IPS-15b (cell line): ENCODE measurements around the gene NASP.

ENCODE experiments used
- H3K27me3 ChIP-seq: one replicate; pipeline ENCODE4 v1.6.1; 2013; ENCODE audit warnings: low read length; ENCODE audit not compliant: control insufficient read depth, insufficient read depth
- H3K36me3 ChIP-seq: one replicate; pipeline ENCODE4 v1.6.1; 2013; ENCODE audit warnings: low read length; ENCODE audit not compliant: control insufficient read depth, insufficient read depth
- H3K4me1 ChIP-seq: one replicate; pipeline ENCODE4 v1.6.1; 2013; ENCODE audit warnings: mild to moderate bottlenecking, low read length; ENCODE audit not compliant: control insufficient read depth, insufficient read depth
- H3K4me3 ChIP-seq: one replicate; pipeline ENCODE4 v1.5.1; 2013; ENCODE audit warnings: low read depth, low read length
- H3K9ac ChIP-seq: one replicate; pipeline ENCODE4 v1.6.1; 2013; ENCODE audit warnings: low read depth, mild to moderate bottlenecking, low read length
- H3K9me3 ChIP-seq: one replicate; pipeline ENCODE4 v1.6.1; 2013; ENCODE audit warnings: mild to moderate bottlenecking, low read length; ENCODE audit not compliant: control insufficient read depth, insufficient read depth

Gene NASP

DNA sequence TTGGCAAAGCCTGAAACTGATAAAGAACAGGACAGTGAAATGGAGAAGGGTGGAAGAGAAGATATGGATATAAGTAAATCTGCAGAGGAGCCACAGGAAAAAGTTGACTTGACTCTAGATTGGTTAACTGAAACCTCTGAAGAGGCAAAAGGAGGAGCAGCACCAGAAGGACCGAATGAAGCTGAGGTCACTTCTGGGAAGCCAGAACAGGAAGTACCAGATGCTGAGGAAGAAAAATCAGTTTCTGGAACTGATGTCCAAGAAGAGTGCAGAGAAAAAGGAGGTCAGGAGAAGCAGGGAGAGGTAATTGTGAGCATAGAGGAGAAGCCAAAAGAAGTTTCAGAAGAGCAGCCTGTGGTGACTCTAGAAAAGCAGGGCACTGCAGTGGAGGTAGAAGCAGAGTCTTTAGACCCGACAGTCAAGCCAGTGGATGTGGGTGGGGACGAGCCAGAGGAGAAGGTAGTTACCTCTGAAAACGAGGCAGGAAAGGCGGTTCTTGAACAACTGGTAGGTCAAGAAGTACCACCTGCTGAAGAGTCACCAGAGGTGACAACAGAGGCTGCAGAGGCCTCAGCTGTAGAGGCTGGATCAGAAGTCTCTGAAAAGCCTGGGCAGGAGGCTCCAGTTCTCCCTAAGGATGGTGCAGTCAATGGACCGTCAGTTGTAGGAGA, 23.7 kb downstream of the NASP start:
- peaks cover 42% of the 10 kb centered on the region for H3K36me3 ChIP-seq
- no peaks in the 10 kb centered on the region for H3K9me3 ChIP-seq
- no peak overlapping the region for H3K4me3 ChIP-seq
- H3K4me1 ChIP-seq = no peaks in the 10 kb centered on the region
- no peak overlapping the region for H3K9ac ChIP-seq
- no peaks in the 10 kb centered on the region for H3K27me3 ChIP-seq

DNA sequence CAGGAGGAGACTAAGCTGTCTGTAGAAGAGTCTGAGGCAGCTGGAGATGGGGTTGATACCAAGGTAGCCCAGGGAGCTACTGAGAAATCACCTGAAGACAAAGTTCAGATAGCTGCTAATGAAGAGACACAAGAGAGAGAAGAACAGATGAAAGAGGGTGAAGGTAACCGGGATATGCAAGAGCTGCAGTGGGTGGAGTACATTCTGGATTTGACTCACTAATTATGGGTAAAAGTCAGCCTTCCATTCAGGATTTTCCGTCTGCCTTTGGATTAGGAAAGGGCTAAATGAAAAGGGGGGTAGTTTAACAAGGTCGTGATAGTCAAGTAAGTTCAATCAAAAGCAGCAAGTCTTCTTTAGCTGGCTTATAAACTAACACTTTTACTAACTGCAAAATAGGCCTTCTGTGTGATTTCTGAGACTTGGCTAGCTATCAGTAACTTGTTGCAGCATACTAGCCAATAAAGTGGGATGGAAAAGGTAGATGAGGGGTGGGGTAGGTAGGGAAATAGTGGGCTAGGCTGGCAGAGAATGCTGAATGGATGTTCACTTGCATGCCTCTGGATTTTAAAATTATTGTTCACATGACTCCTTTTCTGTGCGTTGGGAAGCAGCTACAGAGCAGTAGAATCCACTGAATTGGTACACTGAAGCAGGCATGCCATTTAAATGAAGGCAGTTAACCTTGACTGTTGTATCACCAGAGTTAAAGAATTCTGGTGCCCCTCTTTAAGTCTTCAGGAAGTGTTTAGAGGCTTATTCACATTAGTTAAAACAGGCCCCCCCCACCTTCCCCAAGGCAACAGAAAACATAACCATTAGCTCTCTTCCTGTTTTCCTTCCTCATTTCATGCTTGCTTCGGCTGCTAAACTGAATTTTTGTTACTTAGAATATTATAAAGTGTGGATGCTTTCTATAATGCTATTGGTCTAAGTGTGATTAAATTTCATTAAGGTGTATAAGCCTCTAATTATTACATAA, 24.6 kb downstream of the NASP start:
- Histone ChIP-seq H3K4me3 (no peak overlapping the region), H3K36me3 (peaks cover 43% of the 10 kb centered on the region), H3K9me3 (no peaks in the 10 kb centered on the region), H3K4me1 (no peaks in the 10 kb centered on the region), H3K9ac (no peak overlapping the region), H3K27me3 (no peaks in the 10 kb centered on the region)

DNA sequence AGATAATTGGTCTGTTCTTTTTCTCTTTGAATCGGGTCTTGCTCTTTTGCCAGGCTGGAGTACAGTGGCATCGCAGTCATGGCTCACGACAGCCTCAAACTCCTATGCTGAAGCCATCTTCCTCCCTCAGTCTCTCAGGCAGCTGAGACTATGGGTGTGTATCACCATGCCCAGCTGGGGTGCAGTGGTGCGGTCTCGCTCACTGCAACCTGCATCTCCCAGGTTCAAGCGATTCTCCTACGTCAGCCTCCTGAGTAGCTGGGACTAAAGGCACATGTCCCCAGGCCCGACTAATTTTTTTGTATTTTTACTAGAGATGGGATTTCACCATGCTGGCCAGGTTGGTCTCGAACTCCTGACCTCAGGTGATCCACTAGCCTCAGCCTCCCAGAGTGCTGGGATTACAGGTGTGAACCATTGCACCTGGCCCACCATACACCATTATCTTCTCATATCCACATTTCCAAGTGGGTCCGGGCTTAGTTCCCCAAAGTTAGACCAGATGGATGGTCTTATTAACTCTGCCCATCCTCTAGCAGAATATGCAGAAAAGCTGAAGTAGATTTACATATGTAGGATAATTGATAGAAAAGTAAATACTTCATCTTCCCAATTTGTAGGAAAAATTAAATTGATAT, 26.9 kb downstream of the NASP start:
- peaks cover 53% of the 10 kb centered on the region for H3K36me3 ChIP-seq
- no peaks in the 10 kb centered on the region for H3K4me1 ChIP-seq
- no peak overlapping the region for H3K9ac ChIP-seq
- H3K4me3 ChIP-seq = no peak overlapping the region
- H3K9me3 ChIP-seq = no peaks in the 10 kb centered on the region
- no peaks in the 10 kb centered on the region for H3K27me3 ChIP-seq

DNA sequence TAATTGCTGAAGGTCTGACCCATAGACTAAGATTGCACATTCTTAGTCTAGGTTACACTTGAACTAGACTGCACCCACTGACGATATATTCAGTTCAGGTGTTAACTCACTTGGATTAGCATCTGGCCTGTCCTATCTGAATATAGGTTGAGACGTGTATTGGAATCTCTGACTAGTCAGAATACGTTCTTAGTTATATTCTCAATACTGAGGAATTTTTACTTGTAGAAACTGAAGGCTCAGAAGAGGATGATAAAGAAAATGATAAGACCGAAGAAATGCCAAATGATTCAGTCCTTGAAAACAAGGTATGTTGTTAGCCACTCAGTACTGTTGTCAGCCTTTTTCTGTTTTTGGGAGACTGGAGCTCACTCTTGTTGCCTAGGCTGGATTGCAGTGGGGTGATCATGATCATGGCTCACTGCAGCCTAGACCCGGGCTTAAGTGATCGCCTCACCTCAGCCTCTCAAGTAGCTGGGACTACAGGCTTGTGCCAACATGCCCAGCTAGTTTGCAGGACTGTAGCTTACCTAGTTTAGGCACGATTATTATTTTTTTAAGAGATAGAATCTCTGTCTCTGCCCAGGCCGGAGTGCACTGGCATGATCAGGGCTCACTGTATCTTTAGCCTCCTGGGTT, 29.2 kb downstream of the NASP start:
- no peaks in the 10 kb centered on the region for H3K27me3 ChIP-seq
- H3K9me3 ChIP-seq = no peaks in the 10 kb centered on the region
- no peak overlapping the region for H3K4me3 ChIP-seq
- H3K4me1 ChIP-seq = no peaks in the 10 kb centered on the region
- H3K36me3 ChIP-seq = peaks cover 59% of the 10 kb centered on the region
- H3K9ac ChIP-seq = no peak overlapping the region

DNA sequence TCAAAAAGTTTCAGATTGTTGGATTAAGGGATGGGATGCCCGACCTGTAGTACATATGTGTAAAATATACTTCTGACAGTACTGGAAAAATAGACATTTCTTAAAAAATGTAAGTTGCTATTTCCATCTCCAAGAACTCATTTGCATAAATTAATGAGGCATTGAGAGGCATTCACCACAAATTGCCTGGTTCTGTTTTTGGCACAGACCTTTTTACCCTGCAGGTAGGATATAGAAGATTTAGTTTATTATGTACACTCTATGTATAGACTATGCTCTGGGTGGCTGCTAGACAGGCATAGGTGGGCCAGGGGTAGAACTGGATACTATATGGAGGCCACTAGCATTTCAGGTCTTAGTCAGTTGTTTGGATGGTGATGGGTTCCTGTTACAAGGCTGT, 32.0 kb downstream of the NASP start:
- H3K4me3 ChIP-seq = no peak overlapping the region
- no peaks in the 10 kb centered on the region for H3K4me1 ChIP-seq
- no peaks in the 10 kb centered on the region for H3K27me3 ChIP-seq
- no peak overlapping the region for H3K9ac ChIP-seq
- no peaks in the 10 kb centered on the region for H3K9me3 ChIP-seq
- peaks cover 41% of the 10 kb centered on the region for H3K36me3 ChIP-seq

DNA sequence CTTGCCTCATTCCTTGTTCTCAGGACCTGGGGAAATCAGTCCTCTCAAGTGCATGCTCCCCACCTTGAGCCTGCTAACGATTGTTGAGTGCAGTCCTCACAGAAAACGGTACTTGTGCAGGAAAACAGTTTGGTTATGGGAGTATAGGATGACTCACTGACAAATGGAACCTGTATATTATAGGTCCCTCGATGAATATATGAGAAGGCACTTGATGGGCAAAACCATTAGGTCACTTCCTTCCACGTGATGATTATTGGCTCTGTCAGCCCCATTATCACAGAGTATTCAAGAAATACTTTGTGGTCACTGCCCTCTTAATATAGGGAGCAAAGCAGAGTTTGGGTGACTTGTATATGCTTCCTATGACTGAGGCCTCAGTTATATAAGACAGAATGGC, 33.8 kb downstream of the NASP start:
- Histone ChIP-seq H3K9ac (no peak overlapping the region), H3K36me3 (peaks cover 34% of the 10 kb centered on the region), H3K4me1 (no peaks in the 10 kb centered on the region), H3K27me3 (no peaks in the 10 kb centered on the region), H3K9me3 (no peaks in the 10 kb centered on the region), H3K4me3 (no peak overlapping the region)

DNA sequence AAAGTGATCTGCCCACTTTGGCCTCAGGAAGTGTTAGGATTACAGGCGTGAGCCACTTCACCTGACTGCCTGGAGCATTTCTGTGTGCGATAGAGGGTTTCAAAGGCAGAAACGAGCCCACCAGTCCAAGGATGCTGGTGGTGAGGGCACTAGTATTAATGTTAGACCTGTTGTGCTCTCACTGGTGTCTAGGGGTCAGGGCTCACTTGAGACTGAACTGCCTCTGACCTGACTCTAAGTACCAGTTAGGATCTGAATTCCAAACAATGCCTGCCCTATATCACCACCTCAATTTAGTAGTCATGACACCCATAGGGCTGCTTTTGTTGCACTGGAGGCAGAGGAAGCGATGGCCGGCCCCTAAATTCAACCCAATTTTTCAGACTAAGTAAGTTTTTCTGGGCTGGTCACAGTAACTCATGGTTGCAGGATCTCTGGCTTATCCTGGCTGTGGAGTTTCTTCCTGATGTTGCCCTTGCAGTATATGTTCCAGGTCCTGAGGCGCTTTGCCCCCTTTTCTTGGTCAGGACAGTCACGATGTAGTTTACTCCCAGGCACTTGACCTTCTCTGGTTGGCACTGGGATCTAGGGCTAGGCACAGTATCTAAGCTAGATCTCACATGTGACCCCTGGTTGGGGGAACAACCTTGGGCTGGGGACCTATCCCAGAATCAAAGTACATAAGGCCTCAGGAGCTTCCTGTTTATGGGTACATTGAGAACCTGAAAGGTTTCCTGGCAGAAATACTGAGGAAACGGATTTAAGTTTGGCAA, 35.5 kb downstream of the NASP start:
- peaks cover 41% of the 10 kb centered on the region for H3K36me3 ChIP-seq
- H3K4me1 ChIP-seq = no peaks in the 10 kb centered on the region
- no peaks in the 10 kb centered on the region for H3K9me3 ChIP-seq
- no peak overlapping the region for H3K4me3 ChIP-seq
- H3K9ac ChIP-seq = peak overlapping the region; percentile 47
- H3K27me3 ChIP-seq = no peaks in the 10 kb centered on the region

DNA sequence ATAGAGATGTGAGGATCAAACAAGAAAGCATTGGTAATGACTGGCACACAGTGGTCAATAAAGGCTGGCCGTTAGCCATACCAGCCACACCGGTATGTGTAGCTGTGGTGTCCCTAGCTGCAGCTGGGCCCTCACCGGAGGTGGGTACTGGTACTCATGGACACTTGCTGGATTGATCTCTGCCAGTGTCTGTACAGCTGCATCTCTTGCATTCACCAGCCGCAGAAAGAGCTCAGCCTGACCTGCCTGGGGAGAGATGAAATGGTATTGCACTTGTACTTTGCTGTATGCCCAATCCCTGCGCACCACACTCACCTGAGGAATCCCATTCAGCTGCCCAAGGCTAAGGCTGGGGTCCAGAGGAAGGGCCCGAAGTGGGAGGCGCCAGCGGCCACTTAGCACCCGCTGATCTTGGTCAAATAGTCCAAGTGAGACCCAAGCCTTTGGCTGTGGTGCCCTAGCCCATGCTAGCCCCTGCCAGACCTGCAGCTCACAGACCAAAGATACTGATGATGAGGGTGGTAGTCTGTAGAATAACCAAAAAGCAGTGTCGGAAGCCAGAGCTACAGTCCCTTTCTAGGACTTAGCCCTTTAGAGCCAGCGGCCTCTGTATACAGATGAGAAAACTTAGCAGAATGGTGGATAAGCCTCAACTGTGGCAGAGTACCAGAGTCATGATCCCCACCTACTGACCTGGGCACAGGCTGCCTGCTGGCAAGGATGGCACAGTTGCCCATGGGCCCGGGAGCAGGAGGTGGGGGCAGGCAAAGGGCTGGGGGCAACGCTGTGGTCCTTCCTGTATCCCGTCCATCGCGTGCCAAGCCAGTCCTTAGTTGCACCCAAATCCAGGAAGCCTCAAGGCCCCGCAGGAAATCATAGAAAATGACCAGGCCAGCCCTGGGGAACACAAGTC, 37.0 kb downstream of the NASP start:
- Histone ChIP-seq H3K4me1 (no peaks in the 10 kb centered on the region), H3K36me3 (peaks cover 29% of the 10 kb centered on the region), H3K4me3 (no peak overlapping the region), H3K27me3 (no peaks in the 10 kb centered on the region), H3K9me3 (no peaks in the 10 kb centered on the region), H3K9ac (no peak overlapping the region)

DNA sequence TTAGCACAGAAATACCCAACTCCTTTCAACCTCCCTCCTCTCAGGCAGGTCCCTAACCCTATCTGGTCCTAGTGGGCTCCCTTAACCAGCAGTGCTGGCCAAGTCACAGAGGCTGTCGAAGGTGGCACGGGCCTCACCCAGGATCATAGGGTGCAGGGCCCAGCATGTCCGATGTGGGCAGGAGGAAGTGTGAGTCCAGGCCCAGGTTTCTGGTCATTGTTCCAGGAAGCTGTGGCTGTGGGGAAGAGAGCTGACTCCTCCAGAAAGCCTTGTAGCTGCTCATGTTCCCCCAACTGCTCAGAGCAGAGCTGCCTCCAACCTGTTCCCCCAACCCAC, 37.6 kb downstream of the NASP start:
- Histone ChIP-seq H3K9ac (no peak overlapping the region), H3K4me3 (no peak overlapping the region), H3K4me1 (no peaks in the 10 kb centered on the region), H3K9me3 (no peaks in the 10 kb centered on the region), H3K36me3 (peaks cover 24% of the 10 kb centered on the region), H3K27me3 (no peaks in the 10 kb centered on the region)

DNA sequence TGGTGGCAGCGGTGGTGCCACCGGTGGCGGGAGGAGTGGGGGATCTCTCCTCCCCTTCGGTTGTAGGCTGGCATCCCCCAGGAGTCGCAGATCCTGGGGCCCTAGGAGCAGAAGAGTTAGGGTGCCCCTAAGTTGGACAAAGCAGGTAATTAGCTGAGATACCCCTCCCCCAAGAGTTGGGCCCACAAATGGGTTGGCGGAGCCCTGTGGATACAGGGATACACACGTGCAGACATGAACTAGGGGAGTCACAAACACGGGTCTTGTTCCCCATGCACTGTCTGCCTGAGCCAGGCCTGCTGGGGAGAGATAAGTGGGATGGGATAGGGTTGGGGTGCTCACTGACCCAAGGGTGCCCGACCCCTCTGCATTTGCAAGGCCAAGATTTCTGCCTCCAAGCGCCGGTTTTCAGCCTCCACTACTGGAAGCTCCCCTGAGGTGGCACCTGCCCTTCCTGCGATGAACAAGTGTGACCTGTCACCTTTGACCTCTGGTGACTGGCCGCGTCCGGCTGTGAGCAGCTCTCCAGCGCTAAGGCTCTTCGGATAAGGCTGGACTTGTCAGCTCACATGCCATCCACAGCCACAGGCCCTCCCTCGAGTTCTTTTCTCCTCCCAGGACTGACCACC, 38.2 kb downstream of the NASP start:
- Histone ChIP-seq H3K27me3 (no peaks in the 10 kb centered on the region), H3K9ac (peak overlapping the region; percentile 8), H3K36me3 (peaks cover 24% of the 10 kb centered on the region), H3K9me3 (no peaks in the 10 kb centered on the region), H3K4me1 (no peaks in the 10 kb centered on the region), H3K4me3 (no peak overlapping the region)
